ENCODE data around the gene HP1BP3.

The HP1BP3 gene

DNA sequence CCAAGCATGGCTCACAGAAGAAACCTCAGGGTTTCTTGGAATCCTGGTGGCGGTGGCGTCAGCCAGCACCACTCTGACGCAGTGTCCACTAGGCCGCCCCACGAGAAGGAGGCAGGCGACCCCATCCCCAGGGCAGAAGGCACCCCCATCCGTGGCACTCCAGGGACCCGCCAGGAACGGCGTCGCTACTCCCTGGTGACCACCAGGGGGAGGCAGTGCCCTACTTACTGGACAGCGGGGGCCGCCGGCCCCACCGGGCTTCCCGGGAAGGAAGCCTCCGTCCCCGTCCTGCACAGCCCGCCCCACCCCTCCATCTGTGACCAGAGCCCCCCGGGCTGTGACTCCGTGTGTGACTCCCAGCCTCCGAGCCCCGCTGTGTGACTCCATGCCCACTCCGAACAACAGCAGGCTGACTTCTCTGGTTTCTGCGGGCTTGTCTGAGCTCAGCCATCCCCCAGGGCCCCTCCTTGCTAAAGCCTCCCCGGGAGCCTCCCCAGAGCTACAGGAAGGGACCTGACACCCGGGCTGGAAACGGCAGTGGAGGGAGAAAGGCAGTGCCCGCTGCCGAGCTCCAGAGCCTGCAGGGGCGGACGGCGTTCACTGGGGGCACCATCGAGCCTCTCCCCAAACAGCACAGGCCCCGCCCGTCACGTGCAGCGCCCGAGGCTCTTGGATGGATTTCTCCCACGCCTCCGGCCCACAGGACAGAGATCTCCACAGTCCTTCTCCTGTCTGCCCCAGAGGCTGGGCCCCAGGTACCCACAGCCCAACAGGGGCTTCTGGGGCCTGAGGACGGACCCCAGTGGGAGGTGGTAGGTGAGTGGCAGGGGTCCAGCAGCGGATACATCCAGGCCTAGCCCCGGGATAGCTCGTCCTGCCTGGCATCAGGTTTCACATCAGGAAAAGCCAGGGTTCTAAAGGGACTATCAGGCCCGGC lies 90.4 kb downstream of the HP1BP3 start:
- DNase-seq (ENCODE audit: insufficient read length, low spot score) (peak; percentile 96), FAIRE-seq (peak; percentile 97)

DNA sequence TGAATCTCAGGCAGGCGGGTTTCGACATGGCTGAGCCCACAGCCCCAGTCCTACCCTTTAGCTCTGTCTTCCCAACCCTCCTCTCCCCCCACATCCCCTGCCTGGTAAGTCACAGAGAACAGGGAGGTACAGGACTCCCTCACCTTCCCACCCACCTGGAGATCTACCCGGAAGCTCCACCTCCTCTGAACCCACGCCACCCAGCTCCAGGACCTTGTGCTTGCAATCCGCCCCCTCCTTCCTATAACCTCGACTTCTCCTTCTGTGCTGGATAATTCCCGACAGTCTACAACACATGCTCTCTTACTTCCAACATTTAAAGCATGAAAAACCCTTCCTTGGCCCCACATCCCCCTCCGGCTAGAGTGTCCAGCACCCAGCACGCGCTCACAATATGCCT lies 91.6 kb downstream of the HP1BP3 start:
- DNase-seq (ENCODE audit: insufficient read length, low spot score) (no peak), FAIRE-seq (no peak)

DNA sequence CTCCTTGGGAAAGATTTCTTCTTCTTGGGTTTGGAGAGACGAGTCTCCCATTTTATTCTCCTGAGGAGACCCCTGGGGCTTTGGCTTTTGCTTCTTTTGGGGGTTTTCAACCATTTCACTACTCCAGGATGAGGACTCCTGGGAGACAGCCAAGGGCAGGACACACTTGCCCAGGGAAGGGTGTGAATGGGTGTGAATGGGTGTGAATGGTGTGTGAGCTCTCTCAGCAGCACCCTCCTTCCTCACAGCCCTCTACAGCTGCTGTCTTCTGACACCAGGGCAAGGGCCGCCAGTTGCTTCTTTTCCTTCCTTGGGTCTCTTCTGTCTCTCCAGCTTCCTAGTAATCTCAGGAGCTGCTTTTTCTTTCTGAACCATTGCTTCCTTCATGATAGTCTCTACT lies 93.5 kb downstream of the HP1BP3 start:
- DNase-seq (ENCODE audit: insufficient read length, low spot score) (no peak), FAIRE-seq (no peak)
